Lower lobe of right lung (tissue), 2 donors: ENCODE results near the gene CHID1. TPM values are rescaled to one million over a fixed set of nuclear protein-coding genes. Genes with fewer than 3 reads are reported as not detected.
A peak's percentile ranks its signal among the peaks of the same experiment; 100 is the strongest.

Source experiments
- ATAC-seq, 2 donors: fragments of 200-7000 bp; cut with Tn5 transposase; one replicate each; pipeline ENCODE4 v1.9.1; 2020 to 2022; ENCODE audit warnings: mild to moderate bottlenecking in 2 of 2, moderate library complexity in 2 of 2
- DNase-seq: peaks from one replicate; pipeline ENCODE4 v3.0.0-alpha.2; 2020
- H3K27ac ChIP-seq: fragments of 200-600 bp; one replicate; pipeline ENCODE4 v1.8.0; 2022
- H3K27me3 ChIP-seq: fragments of 200-600 bp; one replicate; pipeline ENCODE4 v1.8.0; 2022; ENCODE audit warnings: low read depth
- H3K36me3 ChIP-seq: fragments of 200-600 bp; one replicate; pipeline ENCODE4 v1.8.0; 2022; ENCODE audit warnings: mild to moderate bottlenecking
- H3K4me1 ChIP-seq: fragments of 200-600 bp; one replicate; pipeline ENCODE4 v1.8.0; 2022
- H3K4me3 ChIP-seq: fragments of 200-600 bp; one replicate; pipeline ENCODE4 v1.8.0; 2022; ENCODE audit warnings: mild to moderate bottlenecking
- H3K9me3 ChIP-seq: fragments of 200-600 bp; one replicate; pipeline ENCODE4 v1.8.0; 2022
- CTCF ChIP-seq: fragments of 200-600 bp; IDR thresholded peaks from one replicate; pipeline ENCODE4 v1.8.0; 2022; ENCODE audit warnings: antibody characterized with exemption, mild to moderate bottlenecking
- intact Hi-C: fragments of 100-400 bp; cut with DNase I; formaldehyde crosslinking; loops from one replicate; pipeline ENCODE4 v1.11.0; 2022
- total RNA-seq: library from RNA; stranded (reverse); fragmentation: NEBNext Ultra II Directional; extraction: Animal tissue kit (Norgen Biotek cat#: 25700); gene quantifications from one replicate; pipeline ENCODE4 v1.2.1, GENCODE V29; 2021
- donor health status: DM: no; HTN: yes; CAD: no; lungs with severe emphysema.

CHID1 gene
- total RNA-seq, 1 donor from 2014 or later = 65.0 TPM

GRCh38 chr11:849951-850774, 60.4 kb downstream of the CHID1 start:
- Histone ChIP-seq H3K27ac (no peak overlapping the region), H3K27me3 (no peaks in the 10 kb centered on the region), H3K9me3 (no peaks in the 10 kb centered on the region), H3K4me3 (peak overlapping the region; percentile 40), H3K36me3 (peaks cover 12% of the 10 kb centered on the region), H3K4me1 (peaks cover 49% of the 10 kb centered on the region)
- intact Hi-C loops = no loop called here
- ATAC-seq = no peak
- no peak for TF ChIP-seq CTCF
- DNase-seq = no peak

DNA sequence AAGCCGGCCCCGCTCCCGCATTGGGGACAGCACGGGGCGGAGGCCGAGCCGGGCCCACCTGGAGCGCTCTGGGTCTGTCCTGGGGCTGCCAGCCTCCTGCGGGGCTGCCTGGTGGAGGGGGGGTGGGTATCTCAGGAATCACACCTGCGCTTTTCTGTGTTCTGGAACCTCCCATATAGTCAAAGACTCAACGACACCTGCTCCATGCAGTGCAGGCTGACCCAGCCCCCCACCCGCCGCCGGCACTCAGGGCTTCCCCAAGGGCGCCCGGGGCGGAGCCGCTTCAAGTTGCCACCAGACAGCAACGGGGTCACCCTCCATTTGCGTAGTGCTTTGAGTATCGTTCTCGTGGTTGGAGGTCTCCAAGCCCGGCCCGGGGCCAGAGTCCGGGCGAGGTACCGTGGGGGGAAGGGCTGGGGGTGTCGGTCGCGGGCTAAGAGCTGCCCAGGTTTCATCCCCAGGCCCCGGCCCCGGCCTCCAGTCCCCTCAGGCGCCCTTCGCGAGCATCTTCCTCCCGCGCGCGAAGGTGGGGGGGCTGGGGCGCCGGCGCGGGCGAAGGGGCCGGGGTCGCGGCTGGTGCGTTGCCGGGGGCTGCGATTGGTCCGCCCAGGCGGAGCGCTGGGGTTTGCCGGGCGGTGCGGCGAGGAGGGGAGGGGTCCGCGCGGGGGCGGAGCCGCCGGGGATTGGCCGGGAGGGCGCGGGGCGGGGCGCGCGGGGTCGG, 61.3 kb downstream of the CHID1 start:
- intact Hi-C loops = no loop called here
- H3K4me3 ChIP-seq = peak overlapping the region; percentile 48
- H3K9me3 ChIP-seq = no peaks in the 10 kb centered on the region
- H3K27ac ChIP-seq = no peak overlapping the region
- peaks cover 11% of the 10 kb centered on the region for H3K36me3 ChIP-seq
- no peak for TF ChIP-seq CTCF
- ATAC-seq (no peak), DNase-seq (no peak)
- H3K4me1 ChIP-seq = peaks cover 54% of the 10 kb centered on the region
- no peaks in the 10 kb centered on the region for H3K27me3 ChIP-seq

- no peak overlapping the region for H3K27ac ChIP-seq
- ATAC-seq (no peak), DNase-seq (no peak)
- intact Hi-C loops = no loop called here
- H3K36me3 ChIP-seq = peaks cover 11% of the 10 kb centered on the region
- H3K4me3 ChIP-seq = peak overlapping the region; percentile 48
- TF ChIP-seq CTCF = peak; percentile 91
- H3K27me3 ChIP-seq = no peaks in the 10 kb centered on the region
- no peaks in the 10 kb centered on the region for H3K9me3 ChIP-seq
- H3K4me1 ChIP-seq = peaks cover 61% of the 10 kb centered on the region
Observed at GRCh38 chr11:848380-848931, 62.2 kb downstream of the CHID1 start.

- DNase-seq = no peak
- no peak for ATAC-seq
- H3K27me3 ChIP-seq = no peaks in the 10 kb centered on the region
- H3K27ac ChIP-seq = no peak overlapping the region
- no peaks in the 10 kb centered on the region for H3K9me3 ChIP-seq
- TF ChIP-seq CTCF = no peak
- peaks cover 61% of the 10 kb centered on the region for H3K4me1 ChIP-seq
- no peak overlapping the region for H3K4me3 ChIP-seq
- intact Hi-C loops = no loop called here
- H3K36me3 ChIP-seq = peaks cover 11% of the 10 kb centered on the region
Observed at GRCh38 chr11:847876-848275, 62.7 kb downstream of the CHID1 start.

DNA sequence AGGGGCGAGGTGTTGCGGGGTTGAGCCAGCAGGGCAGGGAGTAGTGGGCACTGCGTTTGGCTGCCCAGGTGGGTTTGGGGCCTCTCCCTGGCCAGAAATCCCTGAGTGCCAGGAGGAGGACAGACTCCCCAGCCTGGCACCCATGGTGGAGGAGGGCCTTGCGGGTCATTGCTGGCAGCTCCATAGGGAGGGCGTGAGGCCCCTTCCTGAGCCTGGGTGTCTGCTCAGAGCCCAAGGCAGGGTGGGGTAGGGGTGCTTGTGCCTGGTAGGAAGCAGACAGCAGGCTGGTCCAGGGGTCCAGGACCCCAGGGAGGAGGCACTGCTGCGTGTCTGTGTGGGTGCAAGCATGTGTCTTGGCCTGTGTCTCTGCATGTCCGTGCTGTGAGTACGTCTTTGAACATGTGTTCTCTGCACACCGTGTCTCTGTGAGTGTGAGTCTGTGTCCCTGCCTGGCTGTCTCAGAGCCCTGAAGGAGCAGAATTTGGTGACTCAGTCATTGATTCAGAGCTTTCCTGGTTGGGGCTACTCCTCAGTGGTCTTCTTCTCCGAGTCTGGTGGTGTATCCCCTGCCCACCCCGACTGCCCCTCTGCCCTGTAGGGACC, 64.0 kb downstream of the CHID1 start:
- DNase-seq = no peak
- H3K9me3 ChIP-seq = no peaks in the 10 kb centered on the region
- no peak overlapping the region for H3K27ac ChIP-seq
- no peak for ATAC-seq
- H3K4me1 ChIP-seq = peaks cover 65% of the 10 kb centered on the region
- H3K36me3 ChIP-seq = peaks cover 7% of the 10 kb centered on the region
- no peak overlapping the region for H3K4me3 ChIP-seq
- no peak for TF ChIP-seq CTCF
- intact Hi-C loops = no loop called here
- H3K27me3 ChIP-seq = no peaks in the 10 kb centered on the region
